GM10266 (cell line): ENCODE results near the gene QKI.

Experiments
- DNase-seq: peaks from one replicate; pipeline ENCODE4 v3.0.0; 2012; ENCODE audit errors: extremely low spot score
- CTCF ChIP-seq: IDR thresholded peaks from 2 replicates; pipeline ENCODE4 v1.5.1; 2012; ENCODE audit warnings: mild to moderate bottlenecking, low read depth; ENCODE audit not compliant: control insufficient read depth, insufficient read depth; ENCODE audit errors: missing control alignments

The QKI gene

GRCh38 chr6:163625265-163625664 is 210.7 kb downstream of the QKI start:
- no peak for DNase-seq

GRCh38 chr6:163626073-163626867 is 211.8 kb downstream of the QKI start:
- no peak for DNase-seq
- TF ChIP-seq CTCF, result no peak

More at GRCh38 chr6:163625265-163625664, 210.7 kb downstream of the QKI start:
- no peak for TF ChIP-seq CTCF

- no peak for TF ChIP-seq CTCF
- no peak for DNase-seq
Measured at GRCh38 chr6:163627274-163628062, 212.9 kb downstream of the QKI start.
